Measurements from ENCODE around the gene TSPAN9. TPM values are rescaled to one million over a fixed set of nuclear protein-coding genes. Genes with fewer than 3 reads are reported as not detected.

TSPAN9 gene
- total RNA-seq, 4 donors from 2014 or later, result 27.8 to 47.2 (median 34.3) TPM

- Histone ChIP-seq H3K27ac (no peak overlapping the region), H3K27me3 (no peaks in the 10 kb centered on the region), H3K4me1 (peaks cover 6% of the 10 kb centered on the region), H3K9me3 (no peaks in the 10 kb centered on the region), H3K4me3 (no peak overlapping the region), H3K36me3 (peaks cover 2% of the 10 kb centered on the region)
- DNase-seq (ENCODE audit: low spot score in 2 of 2), result no peak
- WGBS, result 52% methylated on average over 22 of the region's 22 CpGs
- TF ChIP-seq POLR2AphosphoS5 (IDR thresholded peaks at IDR 0.05), result no peak
- TF ChIP-seq POLR2A (IDR thresholded peaks at IDR 0.05), result no peak
- TF ChIP-seq EP300 (IDR thresholded peaks at IDR 0.05), result no peak
- TF ChIP-seq, protein P1, sequence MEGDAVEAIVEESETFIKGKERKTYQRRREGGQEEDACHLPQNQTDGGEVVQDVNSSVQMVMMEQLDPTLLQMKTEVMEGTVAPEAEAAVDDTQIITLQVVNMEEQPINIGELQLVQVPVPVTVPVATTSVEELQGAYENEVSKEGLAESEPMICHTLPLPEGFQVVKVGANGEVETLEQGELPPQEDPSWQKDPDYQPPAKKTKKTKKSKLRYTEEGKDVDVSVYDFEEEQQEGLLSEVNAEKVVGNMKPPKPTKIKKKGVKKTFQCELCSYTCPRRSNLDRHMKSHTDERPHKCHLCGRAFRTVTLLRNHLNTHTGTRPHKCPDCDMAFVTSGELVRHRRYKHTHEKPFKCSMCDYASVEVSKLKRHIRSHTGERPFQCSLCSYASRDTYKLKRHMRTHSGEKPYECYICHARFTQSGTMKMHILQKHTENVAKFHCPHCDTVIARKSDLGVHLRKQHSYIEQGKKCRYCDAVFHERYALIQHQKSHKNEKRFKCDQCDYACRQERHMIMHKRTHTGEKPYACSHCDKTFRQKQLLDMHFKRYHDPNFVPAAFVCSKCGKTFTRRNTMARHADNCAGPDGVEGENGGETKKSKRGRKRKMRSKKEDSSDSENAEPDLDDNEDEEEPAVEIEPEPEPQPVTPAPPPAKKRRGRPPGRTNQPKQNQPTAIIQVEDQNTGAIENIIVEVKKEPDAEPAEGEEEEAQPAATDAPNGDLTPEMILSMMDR (IDR thresholded peaks at IDR 0.05), result no peak
These were observed 91.3 kb downstream of the TSPAN9 start for GRCh38 chr12:3168223-3169221.

GRCh38 chr12:3170423-3171194 is 93.4 kb downstream of the TSPAN9 start:
- Histone ChIP-seq H3K4me3 (no peak overlapping the region), H3K36me3 (peaks cover 2% of the 10 kb centered on the region), H3K4me1 (peaks cover 6% of the 10 kb centered on the region), H3K27me3 (no peaks in the 10 kb centered on the region), H3K27ac (no peak overlapping the region), H3K9me3 (no peaks in the 10 kb centered on the region)
- 89% methylated on average over 20 of the region's 20 CpGs for WGBS
- DNase-seq (ENCODE audit: low spot score in 2 of 2), result no peak
- TF ChIP-seq POLR2AphosphoS5 (IDR thresholded peaks at IDR 0.05) (no peak), EP300 (IDR thresholded peaks at IDR 0.05) (no peak), POLR2A (IDR thresholded peaks at IDR 0.05) (no peak)
- TF ChIP-seq, protein P1 (IDR thresholded peaks at IDR 0.05), result no peak

DNA sequence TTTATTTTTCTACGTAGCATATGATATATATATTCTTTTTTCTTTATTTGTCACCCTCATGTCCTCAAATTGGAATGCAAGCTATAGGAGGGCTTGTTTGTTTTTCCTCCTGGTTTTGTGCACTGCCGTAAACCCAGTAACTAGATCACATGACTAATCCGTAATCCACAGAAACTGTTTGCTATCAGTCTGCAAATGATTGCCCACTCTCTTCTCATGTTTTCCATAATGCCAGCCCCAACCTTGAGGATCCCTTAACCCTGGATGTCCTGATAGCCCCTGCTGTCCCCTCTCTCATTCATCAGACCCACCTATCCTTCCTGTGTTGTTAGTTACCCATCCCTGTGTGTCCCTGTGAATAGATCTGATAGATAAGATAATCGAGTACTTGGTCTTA is 94.0 kb downstream of the TSPAN9 start:
- no peaks in the 10 kb centered on the region for H3K9me3 ChIP-seq
- peaks cover 6% of the 10 kb centered on the region for H3K4me1 ChIP-seq
- no peak for DNase-seq (ENCODE audit: low spot score in 2 of 2)
- peaks cover 2% of the 10 kb centered on the region for H3K36me3 ChIP-seq
- no peak overlapping the region for H3K4me3 ChIP-seq
- no peak overlapping the region for H3K27ac ChIP-seq
- no peaks in the 10 kb centered on the region for H3K27me3 ChIP-seq
- WGBS, result 68% methylated on average over 4 of the region's 4 CpGs
- TF ChIP-seq, protein P1 (IDR thresholded peaks at IDR 0.05), result no peak

DNA sequence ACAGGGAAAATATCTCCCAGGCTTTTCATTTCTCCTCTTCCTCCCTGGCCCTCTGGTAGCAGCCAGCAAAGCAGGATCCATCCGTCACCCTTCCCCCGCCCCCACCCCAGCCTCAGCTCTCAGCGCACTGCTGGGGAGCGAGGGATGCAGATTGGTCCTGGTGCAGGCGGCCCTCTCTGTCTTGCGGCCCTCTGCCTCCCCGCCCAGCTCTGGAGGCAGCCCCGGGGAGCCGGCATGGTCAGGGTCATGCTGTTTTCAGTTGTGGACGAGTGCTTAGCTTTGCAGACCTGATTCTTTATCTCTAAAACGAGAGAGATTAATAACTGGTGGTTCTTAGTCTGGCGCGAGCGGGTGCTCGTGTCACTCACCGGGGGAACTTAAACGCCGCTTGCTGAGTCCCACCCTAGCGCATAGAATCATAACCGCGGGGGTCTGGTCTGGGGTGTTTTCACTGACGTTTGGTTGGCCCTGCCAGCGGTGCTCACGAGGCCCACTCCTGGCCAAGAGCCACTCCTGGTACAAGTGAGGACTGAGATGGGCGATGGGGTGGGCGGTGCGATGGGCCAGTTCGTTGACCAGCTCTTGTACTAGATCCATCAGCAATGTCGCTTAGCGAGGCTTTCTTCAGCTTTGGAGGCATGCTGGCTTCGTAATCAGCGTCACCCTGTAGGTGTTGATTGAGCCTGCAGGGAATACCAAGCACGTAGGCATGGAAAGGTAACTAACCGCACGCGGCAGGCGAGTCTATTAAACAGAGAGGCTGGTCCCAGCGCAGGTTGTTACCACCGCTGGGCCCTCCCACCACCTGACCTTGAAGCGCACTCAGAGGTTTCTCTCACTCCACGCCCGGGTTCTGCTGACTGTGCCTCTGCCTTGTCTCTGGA is 95.2 kb downstream of the TSPAN9 start:
- 89% methylated on average over 40 of the region's 42 CpGs for WGBS
- H3K9me3 ChIP-seq, result no peaks in the 10 kb centered on the region
- no peaks in the 10 kb centered on the region for H3K27me3 ChIP-seq
- H3K4me1 ChIP-seq, result peaks cover 6% of the 10 kb centered on the region
- no peak overlapping the region for H3K4me3 ChIP-seq
- peaks cover 2% of the 10 kb centered on the region for H3K36me3 ChIP-seq
- DNase-seq (ENCODE audit: low spot score in 2 of 2), result no peak
- no peak overlapping the region for H3K27ac ChIP-seq
- TF ChIP-seq, protein P1 (IDR thresholded peaks at IDR 0.05), result no peak
- TF ChIP-seq POLR2AphosphoS5 (IDR thresholded peaks at IDR 0.05) (no peak), EP300 (IDR thresholded peaks at IDR 0.05) (no peak), POLR2A (IDR thresholded peaks at IDR 0.05) (no peak)

Measured in suprapubic skin (tissue), 4 donors.